ENCODE data around the gene F2RL1.
"Not testable (repeated sequence)": the region's sequence is repeated elsewhere in the genome, so short reads cannot be mapped to it uniquely, and the experiment has no call there.

F2RL1 gene

GRCh38 chr5:76818844-76819831, at the start of gene F2RL1:
TSS of gene F2RL1 (plus strand) at chr5:76819030. CDS start at chr5:76819183, 153 bp downstream.
- no peak for DNase-seq (ENCODE audit: low read depth)

- DNase-seq (ENCODE audit: low read depth): not testable (repeated sequence)
Observed at GRCh38 chr5:76771041-76771440, 47.8 kb upstream of the F2RL1 start.

- no peak for DNase-seq (ENCODE audit: low read depth)
Observed at GRCh38 chr5:76771705-76772405, 47.0 kb upstream of the F2RL1 start.

GRCh38 chr5:76775921-76776320, 42.9 kb upstream of the F2RL1 start:
- DNase-seq (ENCODE audit: low read depth): no peak

- DNase-seq (ENCODE audit: low read depth): no peak
Observed at GRCh38 chr5:76776391-76776790, 42.4 kb upstream of the F2RL1 start.

GRCh38 chr5:76780616-76781015, 38.2 kb upstream of the F2RL1 start:
- DNase-seq (ENCODE audit: low read depth): not testable (repeated sequence)

GRCh38 chr5:76781775-76782174, 37.1 kb upstream of the F2RL1 start:
- no peak for DNase-seq (ENCODE audit: low read depth)

GRCh38 chr5:76782444-76782843, 36.4 kb upstream of the F2RL1 start:
- no peak for DNase-seq (ENCODE audit: low read depth)

- no peak for DNase-seq (ENCODE audit: low read depth)
Observed at GRCh38 chr5:76787237-76787636, 31.6 kb upstream of the F2RL1 start.

- DNase-seq (ENCODE audit: low read depth): no peak
Observed at GRCh38 chr5:76788362-76788761, 30.5 kb upstream of the F2RL1 start.

- DNase-seq (ENCODE audit: low read depth): not testable (repeated sequence)
Observed at GRCh38 chr5:76789275-76789674, 29.6 kb upstream of the F2RL1 start.

- DNase-seq (ENCODE audit: low read depth): no peak
Observed at GRCh38 chr5:76789991-76790581, 28.7 kb upstream of the F2RL1 start.

- DNase-seq (ENCODE audit: low read depth): no peak
Observed at GRCh38 chr5:76790632-76791290, 28.1 kb upstream of the F2RL1 start.

- no peak for DNase-seq (ENCODE audit: low read depth)
Observed at GRCh38 chr5:76791461-76791860, 27.4 kb upstream of the F2RL1 start.

GRCh38 chr5:76794871-76795270, 24.0 kb upstream of the F2RL1 start:
- no peak for DNase-seq (ENCODE audit: low read depth)

- DNase-seq (ENCODE audit: low read depth): no peak
Observed at GRCh38 chr5:76799588-76799987, 19.2 kb upstream of the F2RL1 start.

- no peak for DNase-seq (ENCODE audit: low read depth)
Observed at GRCh38 chr5:76800579-76800978, 18.3 kb upstream of the F2RL1 start.

GRCh38 chr5:76801159-76801802, 17.5 kb upstream of the F2RL1 start:
- no peak for DNase-seq (ENCODE audit: low read depth)

GRCh38 chr5:76801803-76802195, 17.0 kb upstream of the F2RL1 start:
- no peak for DNase-seq (ENCODE audit: low read depth)

- DNase-seq (ENCODE audit: low read depth): no peak
Observed at GRCh38 chr5:76804266-76804665, 14.6 kb upstream of the F2RL1 start.

GRCh38 chr5:76805821-76806505, 12.9 kb upstream of the F2RL1 start:
- no peak for DNase-seq (ENCODE audit: low read depth)
